ENCODE measurements around the gene VASH2. TPM values are rescaled to one million over a fixed set of nuclear protein-coding genes. Genes with fewer than 3 reads are reported as not detected.
"Not testable (repeated sequence)": the region's sequence is repeated elsewhere in the genome, so short reads cannot be mapped to it uniquely, and the experiment has no call there.

The VASH2 gene
- total RNA-seq, 1 donor from 2014 or later, result 59.8 TPM

GRCh38 chr1:213017447-213018273 is 67.3 kb downstream of the VASH2 start:
- H3K4me3 Mint-ChIP-seq (ENCODE audit: unreplicated experiment), result no peak overlapping the region
- H3K27me3 Mint-ChIP-seq (ENCODE audit: unreplicated experiment), result no peaks in the 10 kb centered on the region
- H3K4me1 Mint-ChIP-seq (ENCODE audit: low read depth, unreplicated experiment), result no peaks in the 10 kb centered on the region
- no peaks in the 10 kb centered on the region for H3K36me3 Mint-ChIP-seq (ENCODE audit: unreplicated experiment)
- no peak for DNase-seq
- TF ChIP-seq, protein P1, sequence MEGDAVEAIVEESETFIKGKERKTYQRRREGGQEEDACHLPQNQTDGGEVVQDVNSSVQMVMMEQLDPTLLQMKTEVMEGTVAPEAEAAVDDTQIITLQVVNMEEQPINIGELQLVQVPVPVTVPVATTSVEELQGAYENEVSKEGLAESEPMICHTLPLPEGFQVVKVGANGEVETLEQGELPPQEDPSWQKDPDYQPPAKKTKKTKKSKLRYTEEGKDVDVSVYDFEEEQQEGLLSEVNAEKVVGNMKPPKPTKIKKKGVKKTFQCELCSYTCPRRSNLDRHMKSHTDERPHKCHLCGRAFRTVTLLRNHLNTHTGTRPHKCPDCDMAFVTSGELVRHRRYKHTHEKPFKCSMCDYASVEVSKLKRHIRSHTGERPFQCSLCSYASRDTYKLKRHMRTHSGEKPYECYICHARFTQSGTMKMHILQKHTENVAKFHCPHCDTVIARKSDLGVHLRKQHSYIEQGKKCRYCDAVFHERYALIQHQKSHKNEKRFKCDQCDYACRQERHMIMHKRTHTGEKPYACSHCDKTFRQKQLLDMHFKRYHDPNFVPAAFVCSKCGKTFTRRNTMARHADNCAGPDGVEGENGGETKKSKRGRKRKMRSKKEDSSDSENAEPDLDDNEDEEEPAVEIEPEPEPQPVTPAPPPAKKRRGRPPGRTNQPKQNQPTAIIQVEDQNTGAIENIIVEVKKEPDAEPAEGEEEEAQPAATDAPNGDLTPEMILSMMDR (IDR thresholded peaks at IDR 0.05; ENCODE audit: partially characterized antibody, unreplicated experiment), result no peak
- H3K27ac Mint-ChIP-seq (ENCODE audit: unreplicated experiment), result no peak overlapping the region
- H3K9me3 Mint-ChIP-seq (ENCODE audit: unreplicated experiment), result peaks cover 7% of the 10 kb centered on the region

DNA sequence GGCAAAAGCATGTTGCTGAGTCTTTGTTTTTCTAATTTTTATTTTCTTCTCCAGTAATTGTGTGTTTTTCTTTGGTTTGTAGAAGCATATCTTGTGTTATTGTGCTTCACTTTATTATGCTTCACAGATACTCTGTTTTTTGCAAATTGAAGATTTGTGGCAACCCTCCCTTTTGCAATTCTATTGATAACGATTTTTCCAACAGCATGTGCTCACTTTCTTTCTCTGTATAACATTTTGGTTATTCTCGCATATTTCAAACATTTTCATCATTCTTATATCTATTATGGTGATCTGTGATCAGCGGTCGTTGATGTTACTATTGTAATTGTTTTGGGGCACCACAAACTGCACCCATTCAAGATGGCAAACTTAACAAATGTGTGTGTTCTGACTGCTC is 69.1 kb downstream of the VASH2 start:
- H3K9me3 Mint-ChIP-seq (ENCODE audit: unreplicated experiment), result peaks cover 7% of the 10 kb centered on the region
- H3K27ac Mint-ChIP-seq (ENCODE audit: unreplicated experiment), result no peak overlapping the region
- H3K4me1 Mint-ChIP-seq (ENCODE audit: low read depth, unreplicated experiment), result no peaks in the 10 kb centered on the region

GRCh38 chr1:213020016-213020415 is 69.7 kb downstream of the VASH2 start:
- Mint-ChIP-seq H3K9me3 (ENCODE audit: unreplicated experiment) (peaks cover 8% of the 10 kb centered on the region), H3K36me3 (ENCODE audit: unreplicated experiment) (no peaks in the 10 kb centered on the region), H3K4me3 (ENCODE audit: unreplicated experiment) (no peak overlapping the region), H3K27ac (ENCODE audit: unreplicated experiment) (no peak overlapping the region), H3K4me1 (ENCODE audit: low read depth, unreplicated experiment) (no peaks in the 10 kb centered on the region), H3K27me3 (ENCODE audit: unreplicated experiment) (peaks cover 1% of the 10 kb centered on the region)
- TF ChIP-seq, protein P1 (IDR thresholded peaks at IDR 0.05; ENCODE audit: partially characterized antibody, unreplicated experiment), result no peak
- DNase-seq, result no peak

More for the DNA sequence above, 69.1 kb downstream of the VASH2 start:
- TF ChIP-seq, protein P1 (IDR thresholded peaks at IDR 0.05; ENCODE audit: partially characterized antibody, unreplicated experiment), result no peak
- no peaks in the 10 kb centered on the region for H3K27me3 Mint-ChIP-seq (ENCODE audit: unreplicated experiment)
- H3K36me3 Mint-ChIP-seq (ENCODE audit: unreplicated experiment), result no peaks in the 10 kb centered on the region
- no peak overlapping the region for H3K4me3 Mint-ChIP-seq (ENCODE audit: unreplicated experiment)
- no peak for DNase-seq

DNA sequence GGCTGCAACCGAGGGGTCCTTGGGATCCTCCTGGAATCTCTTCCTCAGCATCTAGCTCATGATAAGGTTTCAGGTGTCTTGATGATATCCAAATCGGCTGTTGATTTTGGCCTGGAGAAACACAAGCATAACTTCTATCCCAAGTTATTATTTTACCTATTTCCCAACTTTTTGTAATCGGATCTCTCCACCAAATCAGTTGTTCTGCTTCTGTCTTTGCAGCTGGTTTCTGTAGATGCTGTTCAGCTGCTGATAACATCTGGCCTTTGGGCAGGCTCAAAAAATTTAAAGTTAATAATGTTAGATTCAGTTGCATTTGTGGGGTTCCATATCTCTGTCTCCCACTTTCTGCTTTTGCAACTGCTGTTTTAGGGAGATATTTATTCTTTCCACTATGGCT is 76.7 kb downstream of the VASH2 start:
- not testable (repeated sequence) for DNase-seq; H3K9me3 Mint-ChIP-seq (ENCODE audit: unreplicated experiment); H3K4me3 Mint-ChIP-seq (ENCODE audit: unreplicated experiment); H3K36me3 Mint-ChIP-seq (ENCODE audit: unreplicated experiment); H3K27ac Mint-ChIP-seq (ENCODE audit: unreplicated experiment); H3K4me1 Mint-ChIP-seq (ENCODE audit: low read depth, unreplicated experiment); H3K27me3 Mint-ChIP-seq (ENCODE audit: unreplicated experiment)

DNA sequence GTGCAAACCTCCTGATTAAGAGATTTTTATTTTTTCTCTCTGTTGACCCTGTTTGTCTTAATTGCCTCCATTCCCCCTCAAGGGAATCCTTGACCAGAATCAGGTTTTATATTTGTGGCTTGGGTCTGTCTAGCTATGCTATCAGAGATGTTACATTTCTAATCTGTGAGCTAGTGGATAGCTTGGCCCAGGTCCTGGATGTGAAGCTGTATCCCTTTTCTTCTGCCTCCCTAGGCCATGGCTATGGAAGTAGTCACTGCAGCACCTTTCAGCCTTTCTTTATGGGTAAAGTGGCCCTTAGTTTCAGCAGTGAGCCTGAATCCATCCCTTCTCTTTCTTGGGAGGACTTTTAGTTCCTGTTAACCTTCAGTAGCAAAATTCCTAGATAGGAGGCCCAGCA is 82.3 kb downstream of the VASH2 start:
- H3K4me3 Mint-ChIP-seq (ENCODE audit: unreplicated experiment), result no peak overlapping the region
- H3K9me3 Mint-ChIP-seq (ENCODE audit: unreplicated experiment), result peaks cover 1% of the 10 kb centered on the region
- no peaks in the 10 kb centered on the region for H3K4me1 Mint-ChIP-seq (ENCODE audit: low read depth, unreplicated experiment)
- H3K27me3 Mint-ChIP-seq (ENCODE audit: unreplicated experiment), result no peaks in the 10 kb centered on the region
- H3K36me3 Mint-ChIP-seq (ENCODE audit: unreplicated experiment), result no peaks in the 10 kb centered on the region
- TF ChIP-seq, protein P1 (IDR thresholded peaks at IDR 0.05; ENCODE audit: partially characterized antibody, unreplicated experiment), result no peak
- DNase-seq, result no peak
- H3K27ac Mint-ChIP-seq (ENCODE audit: unreplicated experiment), result no peak overlapping the region
